ENCODE results near the gene ICA1.

ICA1 gene

DNA sequence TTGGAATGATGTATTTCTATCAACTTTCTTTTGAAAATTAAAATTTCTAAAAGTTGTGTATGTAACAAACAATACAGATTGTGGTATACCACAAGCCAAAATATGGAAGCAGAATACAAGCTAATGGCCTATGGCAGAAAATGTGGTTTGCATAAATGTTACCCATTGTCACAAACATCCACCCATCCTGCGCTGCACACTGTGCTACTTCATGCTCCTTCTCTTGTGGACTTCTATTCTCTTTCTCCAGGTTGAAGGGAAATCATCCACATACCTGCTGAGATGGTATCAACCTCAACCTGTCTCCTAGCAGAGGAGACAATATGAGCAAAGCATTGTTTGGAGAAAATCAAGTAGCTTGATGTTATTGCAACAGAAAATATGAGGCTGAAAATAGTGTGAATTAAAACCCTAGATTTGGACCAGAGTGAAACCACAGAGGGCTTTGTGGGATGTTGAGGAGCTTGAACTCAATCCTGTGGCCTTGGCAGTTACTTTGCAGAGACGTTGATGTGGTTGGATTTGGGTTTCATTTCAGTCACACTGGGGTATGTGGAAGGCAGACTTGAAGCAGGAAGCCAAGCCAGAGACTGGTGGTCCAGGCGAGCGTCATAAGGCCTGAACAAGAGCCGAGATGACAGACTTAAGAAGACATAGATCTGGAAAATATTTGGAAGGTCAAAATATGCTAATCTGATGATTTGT lies 63.8 kb downstream of the ICA1 start:
- DNase-seq: no peak

DNA sequence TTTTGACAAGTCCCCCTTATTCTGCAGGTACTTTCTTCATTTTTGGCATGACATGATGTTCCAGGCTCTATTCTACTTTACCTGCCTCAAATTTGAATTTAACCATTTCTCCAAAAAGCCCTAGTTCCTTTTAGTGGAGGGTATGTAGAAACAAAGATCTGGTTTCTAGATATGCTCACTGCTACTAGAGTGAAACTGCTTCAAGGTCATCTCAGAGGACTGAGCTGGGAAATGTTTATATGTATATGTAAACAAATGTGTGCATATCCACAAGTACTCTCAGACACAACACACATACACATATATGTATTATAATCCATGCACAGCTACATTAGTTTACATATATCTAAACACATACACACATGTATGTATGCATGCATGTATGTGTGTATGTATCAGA lies 69.1 kb downstream of the ICA1 start:
- no peak for DNase-seq

DNA sequence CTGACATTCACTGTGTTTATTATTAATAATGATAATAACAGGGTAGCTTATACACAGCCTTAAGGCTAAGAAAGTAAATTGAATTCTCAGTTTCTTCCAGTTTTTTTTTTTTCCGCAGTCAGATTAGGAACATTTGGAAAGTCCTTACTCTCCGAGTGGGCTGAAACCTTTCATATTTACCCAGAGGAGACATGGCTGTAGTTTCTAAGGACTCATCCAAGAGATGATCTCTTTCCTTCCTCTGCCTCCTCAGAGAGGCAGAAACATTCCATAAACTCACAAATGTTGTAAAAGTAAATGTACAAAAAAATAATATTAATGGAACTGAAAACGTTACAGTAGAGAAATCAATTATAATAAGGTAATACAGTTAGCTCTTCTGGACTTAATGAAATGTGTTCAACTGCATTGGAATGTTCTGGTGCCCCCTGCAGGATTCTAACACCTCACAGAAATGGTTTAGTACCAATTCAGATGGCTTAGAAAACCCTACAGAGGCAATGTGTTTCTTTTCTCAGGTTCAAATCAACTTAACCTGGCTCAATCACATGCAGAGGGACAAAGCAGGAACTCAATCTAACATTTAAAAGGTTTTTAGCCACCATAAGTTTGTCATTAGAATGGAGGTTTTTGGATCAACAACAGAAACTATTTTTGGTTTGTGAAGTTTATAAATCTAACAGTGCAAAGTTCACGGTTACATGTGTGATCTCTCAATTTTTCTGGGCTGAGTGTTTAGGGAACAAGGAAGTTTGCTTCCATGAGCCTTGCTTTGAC lies 71.7 kb downstream of the ICA1 start:
- peak; percentile 62 for DNase-seq

DNA sequence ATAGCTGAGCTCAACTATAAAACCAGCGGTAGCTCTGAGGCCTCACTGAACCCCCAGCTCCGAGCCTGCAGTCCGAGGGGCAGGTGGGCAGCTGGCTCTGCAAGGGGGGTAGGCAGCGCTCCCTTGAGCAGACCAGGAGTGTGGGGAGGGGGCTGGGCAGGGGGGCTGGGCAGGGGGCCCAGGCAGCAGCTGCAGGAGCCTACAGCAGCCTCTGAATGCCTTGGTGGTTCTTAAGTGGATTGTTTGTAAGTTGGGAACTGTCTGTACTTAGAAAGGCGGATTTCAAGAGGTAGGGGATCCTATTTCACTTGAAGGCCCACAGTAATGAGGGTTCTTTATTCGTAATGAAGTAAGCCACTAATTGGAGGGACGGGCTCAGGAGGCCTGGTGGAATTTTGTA lies 72.3 kb downstream of the ICA1 start:
- no peak for DNase-seq

DNA sequence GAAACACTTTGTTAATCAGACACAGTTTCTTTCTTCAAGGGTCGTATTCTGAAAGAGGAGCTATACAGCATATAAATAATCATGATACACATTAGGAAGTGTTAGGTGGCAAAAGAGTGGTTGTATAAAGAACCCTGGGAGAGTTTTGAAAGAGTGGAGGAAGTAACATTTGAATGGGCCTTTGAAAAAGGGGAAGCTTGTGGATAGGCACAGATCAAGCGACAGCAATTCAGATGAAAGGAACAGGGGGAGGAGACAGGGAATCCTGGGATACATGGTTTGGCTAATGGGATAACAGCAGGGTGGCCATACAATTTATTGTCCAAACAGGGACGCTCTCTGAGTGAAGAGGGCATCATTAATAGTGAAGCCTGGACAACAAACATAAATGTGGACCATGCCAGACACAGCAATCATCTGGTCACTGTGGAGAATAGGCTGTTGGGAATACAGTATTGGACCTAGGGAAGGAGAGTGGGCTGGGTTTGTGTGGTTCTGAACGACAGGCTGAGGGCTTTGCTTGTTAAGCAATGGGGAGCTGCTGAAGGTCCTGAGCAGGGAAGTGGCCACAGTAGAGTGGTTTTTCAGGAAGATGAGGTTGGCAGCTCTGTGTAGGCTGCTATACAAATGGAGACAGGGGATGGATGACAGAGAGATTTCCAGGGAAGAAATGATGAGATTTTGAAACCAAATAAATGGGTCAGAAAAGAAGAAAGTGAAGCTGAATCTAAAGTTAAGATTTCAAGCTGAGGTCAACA lies 75.9 kb downstream of the ICA1 start:
- no peak for DNase-seq

DNA sequence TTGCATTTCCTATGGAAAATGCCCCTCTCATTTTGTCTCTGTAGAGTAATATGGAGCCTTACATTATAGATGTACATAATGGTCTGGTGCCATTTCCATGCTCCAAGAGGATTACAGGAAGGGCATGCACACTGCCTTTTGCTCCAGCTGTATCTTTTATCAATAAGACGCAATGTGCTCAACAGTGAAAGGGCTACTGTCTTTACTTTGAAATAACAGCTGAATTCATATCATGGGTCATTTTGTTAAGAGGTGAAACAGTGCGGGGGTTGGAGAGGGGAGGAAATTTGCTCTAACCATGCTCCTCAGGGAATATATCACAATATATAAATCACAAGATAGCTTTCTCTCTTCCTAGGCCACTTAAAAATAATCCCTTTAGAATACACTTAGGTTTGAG lies 77.7 kb downstream of the ICA1 start:
- DNase-seq: no peak

DNA sequence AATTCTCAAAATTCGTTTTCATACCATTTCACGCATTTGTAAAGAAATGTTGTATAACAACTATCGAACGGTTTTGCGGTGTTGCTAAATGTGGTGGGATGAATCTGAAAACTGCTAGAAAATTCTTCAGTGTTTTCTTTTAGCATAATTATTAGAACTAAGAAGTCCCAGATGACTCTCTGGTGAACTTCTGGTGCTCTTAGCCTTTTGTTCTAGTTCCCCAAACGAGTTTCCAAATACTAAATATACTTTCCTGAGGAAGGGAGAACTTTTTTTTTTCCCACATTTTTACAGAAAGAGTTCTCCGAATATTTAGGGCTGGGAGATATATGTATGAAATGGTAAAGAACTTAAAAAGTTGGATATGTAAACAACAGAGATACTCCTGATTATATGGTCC lies 82.5 kb downstream of the ICA1 start:
- DNase-seq: no peak

DNA sequence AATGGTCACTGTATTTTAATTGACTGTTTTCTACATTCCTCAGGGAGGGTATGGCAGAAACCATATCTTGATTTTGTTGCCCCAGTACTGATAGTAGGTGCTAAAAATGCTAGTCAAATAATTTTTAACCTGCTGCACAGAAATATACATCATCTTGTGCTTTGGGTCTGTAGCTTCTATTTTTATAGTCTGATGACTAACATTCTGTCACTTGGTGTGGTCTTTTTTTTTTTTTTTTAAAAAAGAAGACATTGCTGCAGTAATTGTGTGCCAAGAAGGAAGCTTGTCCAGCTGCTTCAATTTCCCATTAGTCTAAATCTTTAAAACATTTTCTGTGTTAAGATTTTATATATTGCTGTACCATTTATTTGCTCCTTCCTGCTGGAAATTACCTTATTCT lies 83.6 kb downstream of the ICA1 start:
- no peak for DNase-seq

DNA sequence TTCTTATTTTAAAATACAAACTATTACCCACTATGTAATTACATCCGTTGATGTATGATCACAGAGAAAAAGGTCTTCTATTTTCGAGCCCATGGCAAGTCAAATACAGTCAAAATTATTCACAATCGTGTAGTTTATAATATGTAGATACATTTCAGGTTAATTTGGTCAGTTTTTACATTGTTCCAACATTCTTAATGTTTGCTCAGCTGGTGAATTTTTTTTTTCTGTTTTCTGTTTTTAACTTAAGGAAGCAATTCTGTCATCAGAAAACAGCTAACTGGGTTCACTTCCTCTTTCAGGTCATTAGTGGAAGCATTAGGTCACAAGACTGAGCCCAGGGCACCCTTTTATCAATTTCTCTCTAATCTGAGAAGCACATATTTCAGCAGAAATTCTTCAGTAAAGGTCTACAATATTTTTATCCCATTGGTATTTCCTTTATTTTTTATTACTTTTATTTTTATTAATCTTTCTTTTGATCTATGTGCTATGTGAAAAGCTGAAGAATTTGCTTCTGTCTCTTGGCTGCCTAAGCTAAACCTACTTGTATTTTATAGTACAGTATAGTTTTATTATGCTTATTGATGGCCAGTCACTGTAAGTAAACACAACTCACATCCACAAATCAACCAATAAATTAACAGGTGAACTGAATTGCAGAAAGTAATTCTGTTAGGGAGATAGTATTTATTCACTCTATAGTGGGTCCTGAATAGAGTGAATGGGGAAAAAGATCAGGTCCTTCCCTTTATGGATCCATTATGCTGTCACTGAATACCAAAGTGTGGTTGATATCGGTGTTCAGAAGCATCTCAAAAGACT lies 84.6 kb downstream of the ICA1 start:
- DNase-seq: no peak

DNA sequence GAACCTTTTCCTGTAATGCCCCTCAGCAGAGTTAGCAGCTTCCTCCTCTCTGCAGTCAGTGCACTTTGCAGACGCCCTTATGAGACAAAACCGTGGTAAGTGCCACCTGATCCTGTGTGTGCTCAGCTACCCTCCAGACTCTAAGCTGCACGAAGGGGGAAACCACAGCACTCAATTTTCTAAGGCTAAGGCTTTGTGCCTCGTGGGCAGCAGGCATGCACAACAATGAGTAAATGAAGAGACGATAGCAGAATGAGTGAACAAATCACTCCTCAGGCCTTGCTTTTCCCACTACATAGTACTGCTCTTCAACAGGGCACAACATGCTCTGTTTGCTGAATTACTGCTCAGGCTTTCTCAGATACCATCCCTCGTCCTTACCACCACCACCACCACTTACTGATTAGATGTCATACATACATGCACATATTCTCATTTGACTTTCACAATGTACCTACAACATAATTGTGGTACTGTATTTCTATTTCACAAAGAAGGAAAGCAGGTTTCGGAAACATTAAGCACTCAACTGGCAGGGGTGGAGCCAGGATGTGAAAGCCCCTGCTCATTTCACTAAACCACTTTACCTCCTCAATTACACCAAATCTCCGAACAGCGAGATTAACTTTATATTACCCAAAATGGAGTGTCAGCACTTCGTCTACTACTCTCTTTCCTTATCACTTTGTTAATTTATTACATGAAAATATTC lies 85.4 kb downstream of the ICA1 start:
- peak; percentile 63 for DNase-seq

DNA sequence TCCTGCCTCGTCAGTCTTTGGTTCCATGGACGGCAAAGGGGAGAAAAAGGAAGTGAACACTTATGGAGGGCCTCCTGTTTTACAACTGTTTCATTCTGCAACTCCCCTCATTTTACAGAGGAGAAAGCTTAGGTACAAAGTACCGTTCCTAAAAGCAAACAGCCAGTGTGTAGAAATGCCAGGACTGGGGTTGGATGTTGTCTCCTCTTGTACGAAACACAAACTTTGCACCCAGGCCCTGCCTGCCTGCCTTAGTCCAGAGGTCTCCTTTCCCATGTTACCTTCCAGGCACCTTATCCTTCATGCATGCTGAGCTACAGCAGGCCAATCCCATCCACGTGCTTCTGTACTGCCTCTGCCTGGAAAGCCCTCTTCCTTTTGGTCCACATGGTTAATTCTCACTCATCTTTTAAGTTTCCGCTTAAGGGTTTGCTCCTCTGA lies 86.0 kb downstream of the ICA1 start:
- no peak for DNase-seq

DNA sequence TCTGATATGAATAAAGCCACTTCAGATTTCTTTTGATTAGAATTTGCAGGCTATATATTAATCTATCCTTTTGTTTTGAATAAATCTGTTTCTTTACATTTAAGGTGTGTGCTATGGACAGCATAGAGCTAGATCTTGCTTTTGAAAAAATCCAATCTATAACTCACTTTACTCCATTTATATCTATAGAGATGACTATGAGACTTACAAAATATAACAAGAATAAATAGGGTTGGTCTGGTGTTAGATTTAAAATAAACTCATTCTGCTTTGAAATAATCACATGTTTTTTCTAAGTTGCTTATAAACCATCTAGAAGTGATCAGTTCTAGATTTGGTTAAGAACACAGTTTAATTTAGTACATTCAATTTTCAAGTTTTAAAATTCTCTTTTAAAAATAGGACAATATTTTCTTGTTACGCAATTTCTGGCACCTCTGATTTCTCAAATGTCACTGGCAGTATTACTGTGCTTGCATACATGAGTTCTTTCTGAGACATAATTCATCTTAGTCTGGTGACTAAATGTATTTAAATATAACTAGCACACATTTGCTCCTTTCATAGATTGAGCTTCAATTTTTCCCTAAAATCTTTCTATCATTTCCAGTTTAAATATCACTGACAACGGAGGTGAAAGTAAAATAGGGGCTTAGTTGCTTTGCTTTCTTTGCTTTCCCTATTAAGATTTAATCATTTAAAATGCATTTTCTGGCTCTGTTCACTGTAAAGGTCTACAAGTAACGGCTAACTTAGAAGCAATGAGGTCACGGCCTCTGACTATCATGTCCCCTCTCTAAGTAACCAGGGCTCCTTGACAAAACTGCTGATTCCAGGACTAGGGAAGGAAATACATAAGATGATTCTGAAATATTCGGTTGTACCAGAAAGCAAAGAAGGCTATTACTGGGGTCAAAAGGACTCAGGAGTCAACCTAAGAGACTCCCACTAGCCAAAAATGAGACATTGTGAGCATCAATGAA lies 89.3 kb downstream of the ICA1 start:
- no peak for DNase-seq

DNA sequence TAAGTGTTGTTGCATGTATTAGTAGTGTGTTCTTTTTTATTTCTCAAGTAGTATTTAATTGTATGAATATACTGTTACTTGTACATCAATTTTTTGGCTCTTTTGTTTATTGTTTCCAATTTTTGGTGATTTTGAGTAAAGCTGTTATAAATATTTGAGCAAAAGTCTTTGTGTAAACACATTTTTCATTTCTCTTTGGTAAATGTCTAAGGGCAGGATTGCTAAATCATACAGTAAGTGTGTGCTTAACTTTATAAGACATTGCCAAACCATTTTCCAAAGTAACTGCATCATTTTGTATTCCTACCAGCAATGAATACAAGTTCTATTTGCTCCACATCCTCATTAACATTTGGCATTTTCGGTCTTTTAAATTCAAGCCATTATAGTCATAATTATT lies 92.8 kb downstream of the ICA1 start:
- no peak for DNase-seq

DNA sequence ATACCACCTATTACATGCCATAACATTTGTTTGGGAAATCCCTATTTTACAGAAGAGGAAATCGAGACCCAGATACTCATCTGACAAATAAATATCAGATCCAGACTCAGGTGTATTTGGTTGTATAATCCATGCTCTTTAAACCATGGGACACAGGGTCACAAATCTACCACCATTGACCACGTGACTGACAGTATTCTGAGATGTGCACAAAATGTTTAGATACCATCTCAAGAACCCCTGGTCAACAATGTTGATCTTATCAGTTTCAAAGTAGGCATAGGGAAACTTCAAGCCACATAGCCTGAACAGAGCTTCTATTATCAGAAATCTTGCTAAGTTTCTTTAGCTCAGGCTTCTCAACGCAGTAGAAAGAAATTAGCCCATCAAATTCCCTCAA lies 93.6 kb downstream of the ICA1 start:
- DNase-seq: no peak

DNA sequence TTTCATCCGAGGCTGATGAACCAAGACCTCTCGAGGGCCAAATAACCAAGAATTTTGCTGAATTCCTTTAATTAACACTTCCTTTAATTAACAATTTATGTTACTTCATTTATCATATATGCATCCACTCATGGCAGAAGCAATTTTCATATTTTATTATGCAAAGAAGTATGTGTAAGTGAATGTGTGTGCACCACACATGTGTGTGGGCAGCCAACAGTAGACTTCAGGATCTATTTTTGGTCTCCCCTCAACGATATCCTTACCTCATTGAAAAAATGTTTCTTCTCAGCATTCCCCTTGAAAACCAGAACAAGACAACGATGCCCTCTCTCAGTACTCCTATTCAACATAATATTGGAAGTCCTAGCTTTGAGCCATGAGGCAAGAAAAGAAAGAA lies 96.8 kb downstream of the ICA1 start:
- no peak for DNase-seq

DNA sequence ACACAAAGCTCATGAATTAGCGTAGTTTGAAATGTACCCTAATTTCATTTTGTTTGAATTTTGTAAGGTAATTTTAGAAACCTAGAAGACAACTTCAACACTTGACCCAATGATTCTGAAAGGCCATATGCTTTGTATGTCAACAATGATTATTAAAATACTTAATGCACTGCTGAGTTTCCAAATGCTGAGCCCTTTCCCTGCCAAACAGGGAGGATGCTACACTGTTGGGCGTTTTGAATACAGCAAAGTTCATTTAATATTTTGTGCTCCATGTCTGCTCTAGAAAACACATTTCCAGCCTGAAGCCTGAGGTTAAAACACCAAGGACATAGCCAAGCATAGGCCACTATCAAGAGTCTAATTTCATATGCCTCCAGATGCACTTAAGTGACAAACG lies 99.8 kb downstream of the ICA1 start:
- no peak for DNase-seq

DNA sequence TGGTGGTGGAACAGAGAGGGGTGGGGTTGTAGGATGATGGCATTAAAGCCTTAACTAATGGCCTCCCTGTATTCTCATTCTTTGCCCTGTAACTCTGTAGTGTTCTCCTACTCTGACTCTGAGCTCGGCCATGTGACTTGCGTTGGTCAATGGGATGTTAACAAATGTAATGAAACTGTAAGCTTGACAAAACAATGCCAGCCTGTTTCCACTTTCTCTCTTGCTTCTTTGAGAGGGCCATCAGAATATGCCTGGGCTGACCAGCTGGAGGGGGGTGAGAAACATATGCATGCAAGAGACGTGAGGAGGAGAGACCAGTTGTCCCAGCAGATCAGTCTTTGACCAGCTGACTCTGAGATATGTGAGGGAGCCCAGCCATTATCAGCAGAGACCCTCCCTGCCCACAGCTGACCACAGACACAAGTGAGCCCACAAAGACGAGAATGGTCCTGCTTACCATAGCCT lies 100.6 kb downstream of the ICA1 start:
- DNase-seq: no peak

DNA sequence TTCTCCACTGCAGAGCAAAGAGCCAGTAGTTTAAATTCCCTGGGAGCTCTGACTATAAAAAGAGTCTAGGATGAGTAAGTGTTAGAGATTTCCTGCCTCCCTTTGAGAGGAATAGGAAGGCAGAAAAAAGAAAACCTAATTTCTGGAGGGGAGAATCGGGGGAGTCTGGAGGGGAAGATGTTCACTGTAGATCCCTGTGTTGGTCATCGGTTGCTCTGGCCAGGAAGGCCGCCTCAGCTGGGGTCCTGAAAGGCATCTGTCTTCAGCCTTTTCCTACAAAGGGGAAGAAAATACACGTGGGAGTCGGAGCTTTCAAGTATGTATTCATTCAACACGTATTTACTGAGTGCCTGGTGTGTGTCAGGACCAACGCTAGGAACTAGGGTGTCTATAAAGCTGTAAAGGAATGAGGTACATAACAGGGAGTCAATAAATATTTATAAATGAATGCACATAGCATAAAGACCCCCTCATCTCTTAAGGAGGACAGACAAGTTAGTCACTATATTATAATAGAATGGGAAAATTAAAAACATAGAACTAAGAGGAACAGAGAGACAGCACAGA lies 101.1 kb downstream of the ICA1 start:
- no peak for DNase-seq

DNA sequence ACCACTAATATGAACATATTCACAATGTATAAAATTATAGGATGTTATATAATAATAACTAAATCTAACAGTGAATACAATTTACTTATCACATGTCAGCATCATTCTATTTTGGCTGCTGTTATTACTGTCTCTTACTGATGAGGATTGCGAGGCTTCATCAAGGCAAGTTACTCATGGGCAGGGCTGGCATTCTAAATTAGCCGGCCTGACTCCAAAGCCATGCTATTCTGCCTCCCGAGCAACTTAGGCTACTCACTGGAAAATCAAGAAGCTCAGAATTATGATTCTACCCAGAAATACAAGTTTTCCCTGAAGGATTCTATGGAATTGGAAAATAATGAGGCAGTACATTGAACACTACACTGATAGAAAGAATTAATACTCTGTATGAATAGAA lies 101.7 kb downstream of the ICA1 start:
- DNase-seq: no peak

DNA sequence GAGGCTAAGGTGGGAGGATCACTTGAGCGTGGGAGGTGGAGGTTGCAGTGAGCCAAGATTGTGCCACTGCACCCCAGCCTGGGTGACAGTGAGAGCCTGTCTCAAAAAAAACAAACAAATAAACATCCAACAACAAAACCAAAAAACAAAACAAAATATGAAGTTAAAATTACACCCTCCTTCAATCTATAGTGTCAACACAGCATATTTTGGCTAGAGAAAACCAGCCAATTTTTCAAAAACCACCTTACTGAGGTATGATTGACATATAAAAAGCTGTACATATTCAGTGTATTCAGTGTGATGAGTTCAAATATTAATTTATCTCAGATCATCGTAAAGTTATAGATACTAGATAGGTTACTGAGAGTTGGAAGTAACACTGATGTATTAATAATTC lies 102.4 kb downstream of the ICA1 start:
- DNase-seq: no peak

DNA sequence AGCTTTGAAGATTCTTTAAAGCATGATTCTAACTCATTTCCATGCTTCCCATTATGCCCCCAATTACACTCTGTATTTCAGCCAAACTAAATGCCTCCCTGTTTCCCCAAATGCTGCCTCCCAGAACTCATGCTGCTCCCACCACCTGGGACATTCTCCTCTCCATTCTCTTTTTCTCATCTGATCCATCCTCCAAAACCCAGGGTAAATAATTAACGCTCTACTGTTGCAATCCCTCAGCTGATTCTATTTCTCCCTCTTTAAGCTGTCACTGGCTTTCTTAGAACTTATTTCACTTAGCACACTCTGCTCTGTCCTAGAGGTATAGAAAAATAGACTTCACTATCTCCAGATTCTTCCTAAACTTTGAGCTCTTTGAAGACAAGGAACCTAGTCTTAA lies 104.7 kb downstream of the ICA1 start:
- no peak for DNase-seq
